Neural progenitor cell (in vitro differentiated cells): Measurements from ENCODE around the gene RTN4R.

ENCODE experiments used
- CTCF ChIP-seq: fragments of 200-600 bp; sonication (generic); IDR thresholded peaks from 2 replicates; pipeline ENCODE4 v1.5.1; 2017; ENCODE audit warnings: antibody characterized with exemption, mild to moderate bottlenecking
- EZH2 ChIP-seq: fragments of 200-600 bp; sonication (generic); IDR thresholded peaks from 2 replicates; pipeline ENCODE4 v1.6.1; 2017; ENCODE audit warnings: antibody characterized with exemption, mild to moderate bottlenecking, moderate library complexity

GRCh38 chr22:20213833-20214708 is 54.0 kb downstream of the RTN4R start:
- TF ChIP-seq CTCF (no peak), EZH2 (no peak)
